Neural cell (in vitro differentiated cells): ENCODE measurements around the gene PRKCSH. TPM values are rescaled to one million over a fixed set of nuclear protein-coding genes. Genes with fewer than 3 reads are reported as not detected.

ENCODE experiments used
- H2AFZ ChIP-seq: fragments of 200-600, 300-800 bp; sonication (generic), shearing (Covaris generic); 2 replicates; pipeline ENCODE4 v1.6.0; 2014; ENCODE audit warnings: low read depth, mild to moderate bottlenecking, antibody characterized with exemption, low read length, moderate library complexity
- H3F3A ChIP-seq: fragments of 200-600 bp; shearing (Covaris generic); 2 replicates; pipeline ENCODE4 v1.6.1; 2016; ENCODE audit warnings: mild to moderate bottlenecking, moderate library complexity, mixed read lengths, antibody characterized with exemption, low read length; ENCODE audit not compliant: insufficient read depth, poor library complexity, severe bottlenecking
- H3K27ac ChIP-seq: fragments of 200-600, 300-800 bp; sonication (generic), shearing (Covaris generic); 2 replicates; pipeline ENCODE4 v1.5.1; 2014; ENCODE audit warnings: mild to moderate bottlenecking, low read length, moderate library complexity
- H3K27me3 ChIP-seq: fragments of 300-800, 200-600 bp; sonication (generic), shearing (Covaris generic); 2 replicates; pipeline ENCODE4 v1.6.0; 2014; ENCODE audit warnings: mild to moderate bottlenecking, low read depth, low read length, moderate library complexity; ENCODE audit not compliant: insufficient read depth
- H3K36me3 ChIP-seq: fragments of 300-800, 200-600 bp; sonication (generic), shearing (Covaris generic); 2 replicates; pipeline ENCODE4 v1.5.1; 2014; ENCODE audit warnings: mild to moderate bottlenecking, antibody characterized with exemption, low read length, moderate library complexity; ENCODE audit not compliant: insufficient read depth
- H3K4me2 ChIP-seq: fragments of 300-800, 200-600 bp; sonication (generic), shearing (Covaris generic); 2 replicates; pipeline ENCODE4 v1.6.0; 2014; ENCODE audit warnings: mild to moderate bottlenecking, low read length
- H3K4me3 ChIP-seq: fragments of 300-800, 200-600 bp; sonication (generic), shearing (Covaris generic); 2 replicates; pipeline ENCODE4 v1.5.1; 2014; ENCODE audit warnings: mild to moderate bottlenecking, low read length, moderate library complexity
- H3K79me2 ChIP-seq: fragments of 200-600 bp; shearing (Covaris generic); replicated peaks from 2 replicates; pipeline ENCODE4 v1.6.0; 2014; ENCODE audit warnings: mild to moderate bottlenecking, low read length, moderate library complexity; ENCODE audit not compliant: insufficient read depth
- H3K9ac ChIP-seq: fragments of 300-800, 200-600 bp; sonication (generic), shearing (Covaris generic); 2 replicates; pipeline ENCODE4 v1.6.1; 2016; ENCODE audit warnings: mild to moderate bottlenecking, low read length, mixed read lengths
- H3K9me2 ChIP-seq: fragments of 200-600 bp; shearing (Covaris generic); 2 replicates; pipeline ENCODE4 v1.6.1; 2016; ENCODE audit warnings: mild to moderate bottlenecking, low read length, mixed read lengths; ENCODE audit not compliant: insufficient read depth
- H3K9me3 ChIP-seq: fragments of 200-600, 300-800 bp; sonication (generic), shearing (Covaris generic); 2 replicates; pipeline ENCODE4 v1.6.1; 2016; ENCODE audit warnings: mild to moderate bottlenecking, mixed run types, low read length, moderate library complexity, mixed read lengths
- H4K20me1 ChIP-seq: fragments of 200-600 bp; shearing (Covaris generic); 2 replicates; pipeline ENCODE4 v1.6.1; 2016; ENCODE audit warnings: mild to moderate bottlenecking, mixed run types; ENCODE audit not compliant: insufficient read depth
- EP300 ChIP-seq: fragments of 450-650 bp; conservative IDR thresholded peaks from 2 replicates; pipeline ENCODE4 v1.6.1; 2014; ENCODE audit warnings: antibody characterized with exemption, mild to moderate bottlenecking, moderate library complexity; ENCODE audit not compliant: poor library complexity, severe bottlenecking
- EZH2 ChIP-seq: fragments of 200-600, 300-800 bp; shearing (Covaris generic), sonication (generic); IDR thresholded peaks from 2 replicates; pipeline ENCODE4 v1.6.1; 2014; ENCODE audit warnings: antibody characterized with exemption, low read length, borderline replicate concordance, mild to moderate bottlenecking; ENCODE audit not compliant: insufficient read depth, poor library complexity, severe bottlenecking
- MXI1 ChIP-seq: fragments of 450-650 bp; conservative IDR thresholded peaks from 2 replicates; pipeline ENCODE4 v1.6.1; 2014; ENCODE audit warnings: antibody characterized with exemption, mild to moderate bottlenecking; ENCODE audit not compliant: poor library complexity, severe bottlenecking
- POLR2AphosphoS5 ChIP-seq: IDR thresholded peaks from 2 replicates; pipeline ENCODE4 v1.6.1; 2012
- RAD21 ChIP-seq: fragments of 450-650 bp; conservative IDR thresholded peaks from 2 replicates; pipeline ENCODE4 v1.6.1; 2014; ENCODE audit warnings: antibody characterized with exemption, mild to moderate bottlenecking, moderate library complexity
- SMC3 ChIP-seq: fragments of 450-650 bp; conservative IDR thresholded peaks from 2 replicates; pipeline ENCODE4 v1.6.1; 2014; ENCODE audit warnings: antibody characterized with exemption, mild to moderate bottlenecking, moderate library complexity; ENCODE audit not compliant: poor library complexity
- TAF1 ChIP-seq: IDR thresholded peaks from 2 replicates; pipeline ENCODE4 v1.6.1; 2012; ENCODE audit warnings: low read depth
- polyA plus RNA-seq: library from polyadenylated mRNA; depleted of rRNA; stranded (reverse); fragments of >200 nt; gene quantifications from 2 replicates; pipeline ENCODE4 v1.2.3, GENCODE V29; 2014
- TF ChIP-seq, protein P1 (sequence below): IDR thresholded peaks from 2 replicates; pipeline ENCODE4 v1.6.1; 2012; ENCODE audit warnings: borderline replicate concordance
- TF ChIP-seq, protein P2 (sequence below): fragments of 450-650 bp; IDR thresholded peaks from 2 replicates; pipeline ENCODE4 v1.5.1; 2014; ENCODE audit warnings: antibody characterized with exemption, mild to moderate bottlenecking, moderate library complexity; ENCODE audit not compliant: poor library complexity, severe bottlenecking

Gene PRKCSH
- polyA plus RNA-seq, 1 donor from 2014 or later = 29.6 TPM

DNA sequence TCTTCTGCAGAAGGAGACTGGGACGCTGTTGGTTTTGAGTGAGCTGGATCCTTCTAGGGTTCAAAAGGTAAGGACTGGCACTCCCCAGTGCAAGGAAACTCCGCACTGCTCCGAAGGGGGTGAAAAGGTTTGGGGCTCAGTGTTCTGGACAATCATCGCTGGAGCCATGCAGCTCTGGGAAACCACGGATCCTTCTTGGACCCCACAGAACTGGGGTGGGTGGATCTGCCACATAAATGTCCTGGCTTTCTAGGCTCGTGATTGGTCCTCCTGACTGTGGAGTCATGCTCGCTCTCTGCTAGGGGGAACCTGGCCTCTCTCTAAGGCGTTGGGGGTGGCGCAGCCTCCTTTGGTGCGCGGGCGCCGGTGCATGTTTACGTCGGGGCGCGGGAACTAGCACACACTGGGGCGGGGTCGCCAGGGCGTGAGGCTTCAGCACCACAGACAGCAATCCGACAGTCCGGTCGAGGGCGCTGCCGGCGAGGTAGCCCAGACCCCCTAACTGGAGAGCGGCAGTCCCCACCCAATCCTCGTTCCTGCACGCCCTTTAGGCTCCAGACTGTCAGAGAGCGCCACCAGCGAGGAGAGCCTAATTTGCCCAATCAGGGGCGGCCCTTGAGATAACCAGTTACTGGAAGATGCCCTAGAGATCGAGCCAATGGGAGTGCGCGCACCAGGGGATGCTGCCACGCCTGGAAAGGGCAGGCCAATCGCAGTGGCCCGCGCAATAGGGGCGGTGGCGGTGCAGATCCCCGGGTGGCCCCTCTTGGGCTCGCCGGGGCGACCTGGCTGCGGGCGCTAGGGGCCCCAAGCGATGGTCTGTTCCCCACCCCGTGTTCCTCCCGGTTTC, 46.3 kb downstream of the PRKCSH start:
- no peaks in the 10 kb centered on the region for H3K27me3 ChIP-seq
- peak overlapping the region; percentile 73 for H3K27ac ChIP-seq
- peak overlapping the region; percentile 72 for H3K9ac ChIP-seq

DNA sequence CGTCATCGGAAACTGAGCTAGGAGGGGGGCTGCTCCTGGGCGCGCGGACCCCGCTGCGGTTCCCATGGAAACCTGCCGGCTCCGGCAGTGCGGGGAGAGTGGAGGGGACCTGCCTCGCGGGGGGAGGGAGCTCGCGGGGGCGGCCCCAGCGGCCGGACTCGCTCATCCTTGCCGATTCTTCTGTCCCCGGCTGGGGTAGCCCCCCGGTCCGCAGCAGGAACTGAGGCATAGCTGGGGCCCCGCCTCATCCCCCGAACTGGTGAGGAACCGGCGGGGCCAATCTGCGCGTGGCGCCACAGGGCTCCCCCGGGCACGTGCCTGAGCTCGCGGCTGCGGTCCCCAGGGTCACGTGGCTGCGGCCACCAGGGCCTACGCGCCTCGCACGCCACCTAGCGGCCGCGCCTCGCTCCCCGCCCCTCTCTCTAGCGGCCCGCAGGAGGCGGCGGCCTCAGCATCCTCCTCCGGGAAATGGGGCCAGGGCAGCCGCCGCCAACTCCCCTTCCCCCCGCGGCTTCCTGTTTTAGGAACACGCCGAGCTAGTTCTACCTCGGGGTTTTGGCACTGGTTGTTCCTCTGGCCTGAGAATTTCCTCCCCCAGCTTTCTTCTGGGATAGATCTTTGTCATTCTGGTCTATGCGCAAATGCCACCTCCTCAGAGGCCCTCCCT, 47.1 kb downstream of the PRKCSH start:
- peak; percentile 78 for TF ChIP-seq SMC3
- no peak for TF ChIP-seq TAF1
- peak; percentile 79 for TF ChIP-seq RAD21
- TF ChIP-seq, protein P1, sequence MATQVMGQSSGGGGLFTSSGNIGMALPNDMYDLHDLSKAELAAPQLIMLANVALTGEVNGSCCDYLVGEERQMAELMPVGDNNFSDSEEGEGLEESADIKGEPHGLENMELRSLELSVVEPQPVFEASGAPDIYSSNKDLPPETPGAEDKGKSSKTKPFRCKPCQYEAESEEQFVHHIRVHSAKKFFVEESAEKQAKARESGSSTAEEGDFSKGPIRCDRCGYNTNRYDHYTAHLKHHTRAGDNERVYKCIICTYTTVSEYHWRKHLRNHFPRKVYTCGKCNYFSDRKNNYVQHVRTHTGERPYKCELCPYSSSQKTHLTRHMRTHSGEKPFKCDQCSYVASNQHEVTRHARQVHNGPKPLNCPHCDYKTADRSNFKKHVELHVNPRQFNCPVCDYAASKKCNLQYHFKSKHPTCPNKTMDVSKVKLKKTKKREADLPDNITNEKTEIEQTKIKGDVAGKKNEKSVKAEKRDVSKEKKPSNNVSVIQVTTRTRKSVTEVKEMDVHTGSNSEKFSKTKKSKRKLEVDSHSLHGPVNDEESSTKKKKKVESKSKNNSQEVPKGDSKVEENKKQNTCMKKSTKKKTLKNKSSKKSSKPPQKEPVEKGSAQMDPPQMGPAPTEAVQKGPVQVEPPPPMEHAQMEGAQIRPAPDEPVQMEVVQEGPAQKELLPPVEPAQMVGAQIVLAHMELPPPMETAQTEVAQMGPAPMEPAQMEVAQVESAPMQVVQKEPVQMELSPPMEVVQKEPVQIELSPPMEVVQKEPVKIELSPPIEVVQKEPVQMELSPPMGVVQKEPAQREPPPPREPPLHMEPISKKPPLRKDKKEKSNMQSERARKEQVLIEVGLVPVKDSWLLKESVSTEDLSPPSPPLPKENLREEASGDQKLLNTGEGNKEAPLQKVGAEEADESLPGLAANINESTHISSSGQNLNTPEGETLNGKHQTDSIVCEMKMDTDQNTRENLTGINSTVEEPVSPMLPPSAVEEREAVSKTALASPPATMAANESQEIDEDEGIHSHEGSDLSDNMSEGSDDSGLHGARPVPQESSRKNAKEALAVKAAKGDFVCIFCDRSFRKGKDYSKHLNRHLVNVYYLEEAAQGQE = no peak
- TF ChIP-seq EZH2 = no peak
- TF ChIP-seq, protein P2, sequence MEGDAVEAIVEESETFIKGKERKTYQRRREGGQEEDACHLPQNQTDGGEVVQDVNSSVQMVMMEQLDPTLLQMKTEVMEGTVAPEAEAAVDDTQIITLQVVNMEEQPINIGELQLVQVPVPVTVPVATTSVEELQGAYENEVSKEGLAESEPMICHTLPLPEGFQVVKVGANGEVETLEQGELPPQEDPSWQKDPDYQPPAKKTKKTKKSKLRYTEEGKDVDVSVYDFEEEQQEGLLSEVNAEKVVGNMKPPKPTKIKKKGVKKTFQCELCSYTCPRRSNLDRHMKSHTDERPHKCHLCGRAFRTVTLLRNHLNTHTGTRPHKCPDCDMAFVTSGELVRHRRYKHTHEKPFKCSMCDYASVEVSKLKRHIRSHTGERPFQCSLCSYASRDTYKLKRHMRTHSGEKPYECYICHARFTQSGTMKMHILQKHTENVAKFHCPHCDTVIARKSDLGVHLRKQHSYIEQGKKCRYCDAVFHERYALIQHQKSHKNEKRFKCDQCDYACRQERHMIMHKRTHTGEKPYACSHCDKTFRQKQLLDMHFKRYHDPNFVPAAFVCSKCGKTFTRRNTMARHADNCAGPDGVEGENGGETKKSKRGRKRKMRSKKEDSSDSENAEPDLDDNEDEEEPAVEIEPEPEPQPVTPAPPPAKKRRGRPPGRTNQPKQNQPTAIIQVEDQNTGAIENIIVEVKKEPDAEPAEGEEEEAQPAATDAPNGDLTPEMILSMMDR = peak; percentile 91
- TF ChIP-seq EP300 = peak; percentile 48
- peak; percentile 90 for TF ChIP-seq MXI1
- TF ChIP-seq POLR2AphosphoS5 = peak; percentile 1
- Histone ChIP-seq H3K79me2 (peaks cover 31% of the 10 kb centered on the region), H3K9me3 (no peaks in the 10 kb centered on the region), H3K4me2 (peak overlapping the region; percentile 35), H3F3A (no peaks in the 10 kb centered on the region), H3K4me3 (peak overlapping the region; percentile 93), H3K36me3 (no peaks in the 10 kb centered on the region), H3K9me2 (no peaks in the 10 kb centered on the region), H2AFZ (peak overlapping the region; percentile 40), H3K9ac (peak overlapping the region; percentile 72), H4K20me1 (no peaks in the 10 kb centered on the region), H3K27ac (peak overlapping the region; percentile 73), H3K27me3 (no peaks in the 10 kb centered on the region)

More for the DNA sequence above, 46.3 kb downstream of the PRKCSH start:
- TF ChIP-seq, protein P1 = peak; percentile 16
- TF ChIP-seq, protein P2 = peak; percentile 12
- TF ChIP-seq SMC3 (no peak), POLR2AphosphoS5 (peak; percentile 60)
- Histone ChIP-seq H2AFZ (peak overlapping the region; percentile 40), H3F3A (no peaks in the 10 kb centered on the region), H3K9me2 (no peaks in the 10 kb centered on the region), H3K36me3 (no peaks in the 10 kb centered on the region), H3K4me3 (peak overlapping the region; percentile 93), H4K20me1 (no peaks in the 10 kb centered on the region), H3K9me3 (no peaks in the 10 kb centered on the region), H3K79me2 (peaks cover 37% of the 10 kb centered on the region), H3K4me2 (peak overlapping the region; percentile 35)
